Endodermal cell (in vitro differentiated cells): ENCODE results near the gene CHADL. TPM values are rescaled to one million over a fixed set of nuclear protein-coding genes. Genes with fewer than 3 reads are reported as not detected.
"Not testable (repeated sequence)": the region's sequence is repeated elsewhere in the genome, so short reads cannot be mapped to it uniquely, and the experiment has no call there.

Experiments
- DNase-seq: peaks from one replicate; pipeline ENCODE4 v3.0.0-alpha.2; 2017
- H3K27ac ChIP-seq: 2 replicates; pipeline ENCODE4 v1.5.1; 2013; ENCODE audit warnings: mild to moderate bottlenecking, low read depth, low read length, moderate library complexity
- H3K27me3 ChIP-seq: 2 replicates; pipeline ENCODE4 v1.6.1; 2013; ENCODE audit warnings: mild to moderate bottlenecking, low read length, moderate library complexity; ENCODE audit not compliant: insufficient read depth, control insufficient read depth, poor library complexity, severe bottlenecking
- H3K36me3 ChIP-seq: 2 replicates; pipeline ENCODE4 v1.7.0; 2013; ENCODE audit warnings: mild to moderate bottlenecking, low read length, moderate library complexity; ENCODE audit not compliant: control insufficient read depth, insufficient read depth
- H3K4me1 ChIP-seq: one replicate; pipeline ENCODE4 v1.7.0; 2013; ENCODE audit warnings: low read length; ENCODE audit not compliant: control insufficient read depth, insufficient read depth
- H3K4me3 ChIP-seq: 2 replicates; pipeline ENCODE4 v1.5.1; 2013; ENCODE audit warnings: mild to moderate bottlenecking, low read length, moderate library complexity
- H3K9ac ChIP-seq: 2 replicates; pipeline ENCODE4 v1.6.1; 2013; ENCODE audit warnings: mild to moderate bottlenecking, low read length, moderate library complexity; ENCODE audit not compliant: poor library complexity, severe bottlenecking; ENCODE audit errors: extremely low read depth
- H3K9me3 ChIP-seq: 2 replicates; pipeline ENCODE4 v1.6.1; 2013; ENCODE audit warnings: mild to moderate bottlenecking, low read length, moderate library complexity; ENCODE audit not compliant: control insufficient read depth
- H3K27ac Mint-ChIP-seq: 2 replicates; pipeline ENCODE4 v1.8.0; 2020; ENCODE audit warnings: mixed read lengths
- H3K27me3 Mint-ChIP-seq: 2 replicates; pipeline ENCODE4 v1.8.0; 2021; ENCODE audit warnings: mild to moderate bottlenecking, mixed read lengths; ENCODE audit not compliant: insufficient read depth
- H3K36me3 Mint-ChIP-seq: 2 replicates; pipeline ENCODE4 v1.8.0; 2020; ENCODE audit warnings: low read depth, mixed read lengths
- H3K4me1 Mint-ChIP-seq: 2 replicates; pipeline ENCODE4 v1.8.0; 2020; ENCODE audit warnings: mixed read lengths
- H3K4me3 Mint-ChIP-seq: 2 replicates; pipeline ENCODE4 v1.8.0; 2020; ENCODE audit warnings: mild to moderate bottlenecking, moderate library complexity, mixed read lengths
- H3K9me3 Mint-ChIP-seq: 2 replicates; pipeline ENCODE4 v1.8.0; 2020; ENCODE audit warnings: mild to moderate bottlenecking, mixed read lengths
- CTCF ChIP-seq: fragments of 200-600 bp; sonication (generic); conservative IDR thresholded peaks from 2 replicates; pipeline ENCODE4 v1.5.0; 2021; ENCODE audit warnings: antibody characterized with exemption, mild to moderate bottlenecking
- WGBS, 2 experiments: methylation state at CpG; one replicate each; pipeline versions ENCODE4 v1.1.5 to v1.1.7; 2013; ENCODE audit warnings: missing lambda C conversion rate in 2 of 2, mixed read lengths in 1 of 2; ENCODE audit not compliant: insufficient coverage in 1 of 2, insufficient read length in 1 of 2; 5-methylcytosine and 5-hydroxymethylcytosine counted together
- total RNA-seq, 2 donors: library from RNA; stranded (reverse); fragmentation: NEBNext Ultra II Directional in 1 of 2; extraction: Animal tissue kit (Norgen Biotek cat#: 25700) in 1 of 2; gene quantifications; 2 replicates in 1 of 2; 3 replicates in 1 of 2; pipeline ENCODE4 v1.2.1, GENCODE V29; 2021

Gene CHADL
- total RNA-seq, 2 donors from 2014 or later, result 0.79 to 1.3 TPM

GRCh38 chr22:41262250-41262765 is 21.6 kb upstream of the CHADL start:
- H3K4me1 ChIP-seq, result no peaks in the 10 kb centered on the region
- Mint-ChIP-seq H3K27ac (no peak overlapping the region), H3K9me3 (no peaks in the 10 kb centered on the region), H3K4me3 (no peak overlapping the region), H3K4me1 (no peaks in the 10 kb centered on the region), H3K27me3 (no peaks in the 10 kb centered on the region), H3K36me3 (peaks cover 85% of the 10 kb centered on the region)
- H3K27ac ChIP-seq, result no peak overlapping the region
- WGBS, 2 experiments, result 95 to 98% methylated on average over 12 to 15 of the region's 15 CpGs
- DNase-seq, result no peak
- no peaks in the 10 kb centered on the region for H3K27me3 ChIP-seq
- H3K36me3 ChIP-seq, result peaks cover 86% of the 10 kb centered on the region
- no peak for TF ChIP-seq CTCF
- no peaks in the 10 kb centered on the region for H3K9me3 ChIP-seq
- H3K9ac ChIP-seq, result no peak overlapping the region
- H3K4me3 ChIP-seq, result no peak overlapping the region

- H3K9me3 ChIP-seq, result no peaks in the 10 kb centered on the region
- Mint-ChIP-seq H3K9me3 (no peaks in the 10 kb centered on the region), H3K27ac (no peak overlapping the region), H3K4me1 (peaks cover 3% of the 10 kb centered on the region), H3K36me3 (peaks cover 89% of the 10 kb centered on the region), H3K4me3 (no peak overlapping the region), H3K27me3 (no peaks in the 10 kb centered on the region)
- H3K27ac ChIP-seq, result no peak overlapping the region
- no peak overlapping the region for H3K4me3 ChIP-seq
- no peak for TF ChIP-seq CTCF
- 90 to 94% methylated on average over 11 to 12 of the region's 12 CpGs for WGBS, 2 experiments
- peaks cover 87% of the 10 kb centered on the region for H3K36me3 ChIP-seq
- no peak for DNase-seq
- no peaks in the 10 kb centered on the region for H3K4me1 ChIP-seq
- no peak overlapping the region for H3K9ac ChIP-seq
- no peaks in the 10 kb centered on the region for H3K27me3 ChIP-seq
These were observed 21.0 kb upstream of the CHADL start for GRCh38 chr22:41261541-41262249.

- H3K9ac ChIP-seq, result no peak overlapping the region
- H3K27me3 ChIP-seq, result no peaks in the 10 kb centered on the region
- H3K9me3 ChIP-seq, result no peaks in the 10 kb centered on the region
- no peak overlapping the region for H3K4me3 Mint-ChIP-seq
- H3K4me1 ChIP-seq, result no peaks in the 10 kb centered on the region
- DNase-seq, result no peak
- no peak overlapping the region for H3K27ac Mint-ChIP-seq
- WGBS, 2 experiments, result 92 to 98% methylated on average over 6 to 7 of the region's 7 CpGs
- H3K36me3 ChIP-seq, result peaks cover 87% of the 10 kb centered on the region
- H3K27ac ChIP-seq, result no peak overlapping the region
- H3K4me1 Mint-ChIP-seq, result peaks cover 3% of the 10 kb centered on the region
- no peaks in the 10 kb centered on the region for H3K9me3 Mint-ChIP-seq
- no peak for TF ChIP-seq CTCF
- H3K27me3 Mint-ChIP-seq, result no peaks in the 10 kb centered on the region
- H3K36me3 Mint-ChIP-seq, result peaks cover 91% of the 10 kb centered on the region
- H3K4me3 ChIP-seq, result no peak overlapping the region
These were observed 20.1 kb upstream of the CHADL start for GRCh38 chr22:41260871-41261270.

GRCh38 chr22:41259756-41260155 is 19.0 kb upstream of the CHADL start:
- H3K36me3 Mint-ChIP-seq, result peaks cover 85% of the 10 kb centered on the region
- not testable (repeated sequence) for H3K9me3 Mint-ChIP-seq, H3K4me1 ChIP-seq, H3K4me3 ChIP-seq, H3K4me3 Mint-ChIP-seq, H3K9ac ChIP-seq, H3K27ac ChIP-seq, H3K27me3 ChIP-seq, DNase-seq, H3K4me1 Mint-ChIP-seq, H3K27me3 Mint-ChIP-seq, H3K9me3 ChIP-seq, H3K27ac Mint-ChIP-seq
- H3K36me3 ChIP-seq, result peaks cover 81% of the 10 kb centered on the region
- 95 to 100% methylated on average over 3 to 4 of the region's 4 CpGs for WGBS, 2 experiments
